Embryonic facial prominence (tissue), 1 donor: ENCODE measurements around the gene CTSA.
"Not testable (repeated sequence)": the region's sequence is repeated elsewhere in the genome, so short reads cannot be mapped to it uniquely, and the experiment has no call there.

Experiments used
- DNase-seq: peaks from one replicate; pipeline ENCODE4 v3.0.0-alpha.2; 2016; ENCODE audit errors: extremely low spot score

CTSA gene

DNA sequence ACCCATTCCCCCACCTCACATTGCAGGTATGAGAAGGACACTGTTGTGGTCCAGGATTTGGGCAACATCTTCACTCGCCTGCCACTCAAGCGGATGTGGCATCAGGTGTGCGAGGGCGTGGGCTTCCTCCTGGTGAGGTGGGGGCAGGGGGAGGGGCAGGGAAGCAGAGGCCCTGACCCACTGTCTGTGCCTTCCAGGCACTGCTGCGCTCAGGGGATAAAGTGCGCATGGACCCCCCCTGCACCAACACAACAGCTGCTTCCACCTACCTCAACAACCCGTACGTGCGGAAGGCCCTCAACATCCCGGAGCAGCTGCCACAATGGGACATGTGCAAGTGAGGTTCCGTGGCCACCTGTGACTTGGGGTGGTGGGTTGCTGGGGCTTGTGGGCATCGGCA is 3.7 kb downstream of the CTSA start:
- DNase-seq = no peak

DNA sequence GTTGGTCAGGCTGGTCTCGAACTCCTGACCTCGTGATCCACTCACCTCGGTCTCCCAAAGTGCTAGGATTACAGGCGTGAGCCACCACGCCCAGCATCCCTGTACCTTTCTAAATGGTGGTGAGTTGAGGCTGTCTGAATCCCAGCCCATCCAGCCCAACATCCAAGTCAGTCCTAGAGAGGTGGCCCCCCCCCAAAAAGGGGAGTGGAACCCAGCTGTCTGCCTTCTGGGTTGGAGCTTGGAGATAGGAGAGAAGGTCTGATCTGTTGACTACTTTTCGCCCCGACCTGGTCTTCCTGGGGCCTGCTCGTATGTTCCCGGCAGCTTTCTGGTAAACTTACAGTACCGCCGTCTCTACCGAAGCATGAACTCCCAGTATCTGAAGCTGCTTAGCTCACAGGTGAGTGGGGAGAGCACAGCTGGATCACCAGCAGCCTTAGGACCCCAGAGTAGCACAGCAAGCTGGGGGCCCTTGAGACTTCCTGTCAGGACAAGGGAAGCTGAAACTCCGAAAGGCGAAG is 5.6 kb downstream of the CTSA start:
- no peak for DNase-seq

DNA sequence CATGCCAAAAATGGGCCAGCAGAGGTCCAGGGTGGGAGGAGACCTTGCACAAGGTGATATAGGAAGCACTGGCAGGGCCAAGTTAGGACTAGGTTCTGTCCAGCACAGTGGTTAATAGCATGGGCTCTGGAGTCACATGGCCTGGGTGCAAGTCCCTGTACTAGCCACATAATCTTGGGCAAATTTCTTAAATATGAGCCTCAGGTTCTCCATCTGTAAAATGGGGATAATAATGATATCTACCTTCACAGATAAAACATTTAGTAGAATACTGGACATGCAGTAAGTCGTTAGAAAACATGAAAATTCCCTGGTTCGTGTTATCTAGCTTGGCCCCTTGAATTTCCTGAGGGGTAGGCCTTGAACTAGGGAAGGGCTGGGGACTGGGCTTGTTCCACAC is 6.2 kb downstream of the CTSA start:
- no peak for DNase-seq

DNA sequence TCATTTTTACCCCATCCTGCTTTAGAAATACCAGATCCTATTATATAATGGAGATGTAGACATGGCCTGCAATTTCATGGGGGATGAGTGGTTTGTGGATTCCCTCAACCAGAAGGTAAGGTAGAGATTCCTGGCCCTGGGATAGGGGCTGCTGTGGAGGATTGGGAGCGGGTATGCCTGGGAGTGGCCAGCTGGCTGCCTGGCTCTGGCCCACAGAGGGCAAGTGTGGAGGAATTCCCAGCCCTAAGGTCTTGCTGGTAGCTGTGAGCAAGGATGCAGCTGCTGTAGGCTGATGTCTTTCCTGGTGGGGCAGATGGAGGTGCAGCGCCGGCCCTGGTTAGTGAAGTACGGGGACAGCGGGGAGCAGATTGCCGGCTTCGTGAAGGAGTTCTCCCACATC is 6.6 kb downstream of the CTSA start:
- DNase-seq = no peak

DNA sequence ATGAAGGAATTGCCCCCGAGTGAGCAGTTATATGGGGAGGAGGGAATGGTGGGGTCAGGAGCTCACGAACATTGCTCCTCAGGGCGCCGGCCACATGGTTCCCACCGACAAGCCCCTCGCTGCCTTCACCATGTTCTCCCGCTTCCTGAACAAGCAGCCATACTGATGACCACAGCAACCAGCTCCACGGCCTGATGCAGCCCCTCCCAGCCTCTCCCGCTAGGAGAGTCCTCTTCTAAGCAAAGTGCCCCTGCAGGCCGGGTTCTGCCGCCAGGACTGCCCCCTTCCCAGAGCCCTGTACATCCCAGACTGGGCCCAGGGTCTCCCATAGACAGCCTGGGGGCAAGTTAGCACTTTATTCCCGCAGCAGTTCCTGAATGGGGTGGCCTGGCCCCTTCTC is 7.2 kb downstream of the CTSA start:
- no peak for DNase-seq

DNA sequence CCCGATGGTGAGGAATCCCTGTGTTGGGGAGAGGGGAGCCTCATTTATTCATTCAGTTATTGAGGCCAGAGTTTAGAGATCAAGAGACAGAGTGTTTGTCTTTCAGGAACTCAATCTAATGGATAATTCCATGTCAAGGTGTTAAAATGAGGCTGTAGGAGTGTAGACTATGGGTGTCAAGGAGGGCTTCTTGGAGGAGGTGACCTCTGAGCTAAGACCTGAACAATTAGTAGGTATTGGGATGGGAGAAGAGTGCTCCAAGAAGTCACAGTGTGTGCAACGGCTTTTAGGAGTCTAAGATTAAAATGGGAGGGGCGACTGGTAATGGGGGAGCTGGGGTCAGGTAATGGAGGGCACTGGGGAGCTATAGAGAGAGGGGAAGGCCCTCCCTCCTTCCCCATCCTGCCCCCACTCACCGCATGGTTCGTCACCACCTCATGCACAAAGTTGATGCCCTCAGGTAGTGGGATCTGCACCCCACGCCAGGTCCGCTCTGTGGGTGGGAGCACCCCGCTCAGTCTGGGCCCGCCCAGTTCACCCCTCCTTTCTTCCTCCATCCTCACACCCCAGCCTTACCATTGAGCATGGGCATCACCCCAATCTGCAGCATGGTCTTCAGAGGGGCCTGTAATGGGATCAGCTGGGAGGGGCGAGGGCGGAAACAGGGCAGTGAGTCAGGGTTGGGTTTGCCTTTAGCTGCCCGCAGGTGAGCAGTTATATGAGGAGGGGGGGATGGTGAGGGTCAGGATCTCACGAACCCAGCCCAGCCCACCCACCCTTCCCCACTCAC is 8.1 kb downstream of the CTSA start:
- DNase-seq = no peak

DNA sequence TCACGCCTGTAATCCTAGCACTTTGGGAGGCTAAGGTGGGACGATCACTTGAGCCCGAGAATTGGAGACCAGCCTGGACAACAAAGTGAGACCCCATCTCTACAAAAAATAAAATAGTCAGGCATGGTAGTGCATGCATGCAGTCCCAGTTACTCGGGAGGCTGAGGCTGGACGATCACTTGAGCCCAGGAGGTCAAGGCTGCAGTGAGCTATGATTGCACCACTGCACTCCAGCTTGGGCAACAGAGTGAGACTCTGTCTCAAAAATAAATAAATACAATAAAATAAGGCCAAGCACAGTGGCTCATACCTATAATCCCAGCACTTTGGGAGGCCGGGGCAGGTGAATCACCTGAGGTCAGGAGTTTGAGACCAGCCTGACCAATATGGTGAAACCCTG is 10.2 kb downstream of the CTSA start:
- DNase-seq = not testable (repeated sequence)

DNA sequence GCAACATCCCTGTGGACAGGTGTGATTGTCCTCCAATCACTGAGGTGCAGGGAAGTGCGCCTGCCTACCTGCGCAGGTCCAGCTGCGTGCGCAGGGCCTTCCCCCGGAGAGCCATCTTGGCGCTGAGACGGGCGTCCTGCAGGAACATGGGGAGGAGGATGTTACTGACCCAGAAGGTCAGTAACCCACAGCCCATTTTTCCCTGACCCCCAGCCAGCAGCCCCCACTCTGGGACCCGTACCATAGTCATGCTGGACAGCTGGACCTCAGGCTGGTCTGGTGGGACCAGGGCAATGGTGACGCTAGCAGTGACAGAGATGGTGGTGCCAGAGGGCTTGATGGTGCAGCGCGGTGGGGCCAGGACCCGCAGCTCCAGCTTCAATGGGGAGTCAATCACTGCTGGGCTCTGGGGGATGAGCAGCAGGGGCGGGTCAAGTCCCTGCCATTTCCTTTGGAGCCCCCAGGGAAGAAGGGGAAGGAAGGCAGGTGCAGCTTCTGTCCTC is 11.1 kb downstream of the CTSA start:
- no peak for DNase-seq

DNA sequence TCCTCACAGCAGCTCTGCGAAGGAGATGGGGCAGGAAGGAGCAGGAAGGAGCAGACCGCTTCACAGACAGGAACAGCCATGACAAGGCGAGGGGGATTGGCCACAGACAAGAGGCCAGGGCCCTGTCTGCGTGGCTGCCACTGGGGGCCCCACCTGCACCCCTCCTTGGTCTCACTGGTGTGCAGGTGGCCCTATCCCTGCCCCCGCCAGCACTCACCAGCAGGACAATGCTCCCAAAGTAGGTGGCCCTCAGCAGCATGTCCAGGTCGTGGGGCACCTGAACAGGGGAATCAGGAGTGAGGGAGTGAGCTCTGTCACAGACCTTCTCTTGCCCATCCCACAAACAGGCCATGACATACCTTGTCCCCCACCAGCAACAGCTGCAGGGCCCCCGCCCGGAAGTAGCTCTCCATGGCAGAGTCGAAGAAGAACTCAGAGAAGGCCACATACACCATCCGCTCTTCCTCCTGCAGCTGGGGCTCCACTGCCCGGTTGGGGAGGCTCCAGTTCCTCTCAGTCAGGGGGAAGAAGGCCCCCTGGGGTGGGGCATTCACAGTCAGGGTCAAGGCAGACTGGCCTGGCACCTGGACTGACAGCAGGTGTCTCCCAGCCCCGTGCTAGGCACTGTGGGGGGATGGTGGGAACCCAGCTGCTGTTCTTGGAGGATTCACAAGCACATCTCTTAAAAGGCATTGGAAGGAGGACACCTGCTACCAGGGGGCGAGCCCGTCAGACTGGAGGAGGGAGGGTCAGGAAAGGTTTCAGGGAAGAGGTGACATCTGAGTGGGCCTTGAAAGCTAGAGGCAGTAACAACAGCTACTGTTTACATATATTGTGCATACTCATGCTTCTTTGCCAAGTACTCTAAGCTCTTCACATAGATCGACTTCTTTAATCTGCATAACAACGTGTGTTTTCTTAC is 13.7 kb downstream of the CTSA start:
- no peak for DNase-seq

DNA sequence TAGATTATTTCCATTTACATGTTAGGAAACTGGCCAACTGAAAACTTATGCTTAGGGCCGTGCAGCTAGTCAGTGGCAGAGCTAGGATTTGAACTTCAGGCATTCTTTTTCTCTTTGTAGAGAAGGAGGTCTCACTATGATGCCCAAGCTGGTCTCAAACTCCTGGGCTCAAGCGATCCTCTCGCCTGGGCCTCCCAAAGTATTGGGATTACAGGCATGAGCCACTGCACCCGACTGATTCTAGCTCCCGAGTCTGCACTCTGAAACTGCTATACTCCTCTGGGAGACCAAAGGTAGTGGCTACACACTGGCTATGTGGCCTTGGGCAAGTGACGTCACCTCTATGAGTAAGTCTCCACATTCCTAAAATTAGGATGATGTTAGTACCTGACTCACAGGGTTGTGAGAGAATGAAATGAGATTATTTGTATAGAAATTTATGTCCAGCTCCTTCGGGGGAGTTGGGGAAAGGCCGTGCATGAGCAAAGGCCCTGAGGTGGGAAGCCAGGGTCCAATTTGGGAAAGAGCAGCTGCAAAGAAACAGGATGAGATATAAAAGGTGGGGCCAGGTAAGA is 14.5 kb downstream of the CTSA start:
- no peak for DNase-seq

DNA sequence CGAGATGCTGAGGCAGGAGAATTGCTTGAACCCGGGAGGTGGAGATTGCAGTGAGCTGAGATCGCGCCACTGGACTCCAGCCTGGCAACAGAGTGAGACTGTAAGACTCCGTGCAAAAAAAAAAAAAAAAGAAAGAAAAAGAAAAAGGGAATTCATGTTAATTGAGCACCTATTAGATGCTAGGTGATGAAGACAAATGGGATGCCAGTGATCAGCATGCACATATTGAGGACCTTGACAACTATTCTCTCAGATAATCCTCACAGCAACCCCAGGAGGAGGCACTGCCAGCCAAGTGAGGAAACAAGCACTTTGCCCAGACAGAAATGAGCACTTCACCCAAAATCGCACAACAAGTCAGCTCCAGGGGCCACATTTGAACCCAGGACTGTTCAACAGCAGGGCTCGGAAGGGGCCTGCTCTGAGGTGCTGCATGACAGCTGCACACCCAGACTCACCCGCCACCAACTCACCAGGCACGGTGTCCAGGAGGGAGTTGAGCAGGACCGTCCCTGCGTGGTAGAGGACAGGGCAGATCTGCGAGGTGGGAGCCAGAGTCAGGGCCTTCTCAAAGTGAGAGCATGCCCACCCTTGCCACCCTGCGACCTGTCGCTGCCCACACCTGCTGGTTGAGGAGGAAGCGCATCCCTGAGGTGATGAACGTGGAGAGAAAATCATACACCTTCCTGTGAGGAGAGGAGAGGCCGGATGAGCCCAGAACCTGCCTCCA is 16.2 kb downstream of the CTSA start:
- DNase-seq = no peak

DNA sequence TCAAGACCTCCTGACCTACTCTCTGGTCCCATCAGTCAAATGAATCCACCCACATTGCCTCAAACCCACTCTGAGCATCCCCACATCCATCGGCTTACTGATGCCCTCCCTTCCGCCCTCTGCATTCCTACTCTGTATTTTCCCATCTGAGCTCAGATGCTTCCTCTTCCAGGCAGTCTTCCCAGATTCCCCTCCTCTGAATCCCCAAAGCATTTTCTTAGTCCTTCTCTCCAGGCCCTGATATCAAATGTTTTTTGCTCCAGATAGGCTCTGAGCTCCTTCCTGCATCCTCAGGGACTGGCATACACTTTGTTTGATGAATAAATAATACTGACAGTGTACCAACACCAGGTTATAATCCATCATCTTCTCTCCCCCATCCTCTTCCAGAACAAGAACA is 16.9 kb downstream of the CTSA start:
- DNase-seq = no peak

DNA sequence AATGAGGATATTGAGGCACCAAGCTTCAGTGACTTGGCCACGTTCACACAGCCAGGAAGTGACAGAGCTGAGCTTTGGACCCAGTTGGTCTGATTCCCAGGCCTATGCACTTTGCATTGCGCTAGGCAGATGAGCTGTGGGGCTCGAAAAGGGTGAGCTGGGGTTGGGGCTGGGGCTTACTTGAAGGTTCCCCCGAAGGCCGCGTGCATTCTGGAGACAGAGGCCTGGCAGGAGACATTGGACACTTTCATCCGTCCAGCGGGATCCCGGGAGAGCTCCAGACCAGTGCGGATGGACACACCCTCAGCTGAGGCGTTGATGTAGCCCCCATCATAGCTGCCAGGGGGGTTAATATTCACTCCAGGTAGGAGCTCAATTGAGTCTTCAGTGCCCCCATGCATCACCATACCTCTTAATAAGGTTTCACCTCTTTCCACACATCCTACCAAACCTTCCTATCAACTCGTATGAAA is 18.2 kb downstream of the CTSA start:
- DNase-seq = no peak

DNA sequence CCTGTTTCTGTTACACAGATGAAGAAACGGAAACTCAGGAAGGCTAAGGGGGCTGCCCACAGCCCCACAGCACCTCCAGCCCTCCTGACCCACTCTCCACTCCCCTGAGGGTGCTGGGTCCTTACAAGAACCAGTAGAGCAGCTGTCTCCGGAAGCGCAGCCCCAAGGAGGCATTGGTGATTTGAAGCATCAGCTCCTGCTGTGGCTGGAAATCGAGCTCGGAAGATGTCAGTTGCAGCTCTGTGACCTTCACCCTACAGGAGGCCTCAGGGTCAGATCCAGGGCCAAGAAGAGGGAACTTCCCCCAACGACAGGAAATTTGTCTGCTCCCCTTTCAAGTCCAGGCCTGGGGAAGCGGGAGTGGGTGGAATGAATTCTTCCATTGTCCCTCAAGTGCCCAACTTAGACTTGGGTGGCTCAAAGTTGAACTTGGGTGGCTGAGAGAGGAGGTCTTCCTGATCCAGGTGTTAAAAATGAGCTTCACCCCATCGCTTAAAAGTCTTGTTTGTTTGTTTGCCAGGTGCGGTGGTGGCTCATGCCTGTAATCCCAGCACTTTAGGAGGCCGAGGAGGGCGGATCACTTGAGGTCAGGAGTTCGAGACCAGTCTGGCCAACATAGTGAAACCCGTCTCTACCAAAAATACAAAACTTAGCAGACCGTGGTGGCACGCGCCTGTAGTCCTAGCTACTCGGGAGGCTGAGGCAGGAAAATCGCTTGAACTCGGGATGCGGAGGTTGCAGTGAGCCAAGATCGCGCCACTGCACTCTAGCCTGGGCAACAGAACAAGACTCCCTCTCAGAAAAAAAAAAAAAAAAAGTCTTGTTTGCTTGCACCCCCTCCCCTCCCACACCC is 18.9 kb downstream of the CTSA start:
- DNase-seq = no peak

DNA sequence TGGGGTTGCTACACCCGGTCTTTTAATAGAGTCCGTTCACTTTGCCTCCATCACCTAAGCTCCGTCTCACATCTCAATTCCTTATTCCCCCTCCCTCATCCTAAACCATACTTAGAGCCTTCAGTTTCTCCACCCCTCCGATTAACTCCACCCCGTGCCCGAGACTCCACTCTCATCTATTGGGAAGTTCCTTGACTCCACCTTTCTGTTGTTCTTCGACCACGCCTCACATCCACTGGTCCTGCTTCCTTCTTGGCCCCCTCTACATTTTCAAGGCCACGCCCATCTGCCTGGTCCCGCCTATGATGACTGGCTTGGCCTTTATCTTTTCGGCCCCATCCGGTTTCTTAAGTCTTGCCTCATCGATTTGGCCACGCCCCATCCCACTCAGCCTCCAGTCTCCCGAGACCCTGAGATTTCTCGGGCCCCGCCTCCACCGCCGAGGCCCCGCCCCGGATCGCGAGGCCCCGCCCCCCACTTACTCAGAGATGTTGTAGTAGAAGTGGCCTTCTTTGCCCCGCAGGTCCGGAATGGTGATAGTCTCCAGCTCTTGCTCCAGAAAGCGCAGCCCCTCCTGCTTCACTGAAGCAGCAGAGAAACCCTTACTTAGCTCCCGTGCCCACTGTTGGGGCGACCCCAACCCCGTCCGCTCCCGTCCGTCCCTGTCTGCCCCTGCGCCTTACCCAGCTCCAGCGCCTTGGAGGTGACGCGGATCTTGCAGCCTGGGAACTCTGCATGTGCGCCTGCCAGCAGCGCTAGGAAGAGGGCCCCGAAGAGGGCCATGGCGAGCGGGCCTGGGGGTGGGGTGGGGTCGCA is 19.7 kb downstream of the CTSA start:
- peak; percentile 89 for DNase-seq

DNA sequence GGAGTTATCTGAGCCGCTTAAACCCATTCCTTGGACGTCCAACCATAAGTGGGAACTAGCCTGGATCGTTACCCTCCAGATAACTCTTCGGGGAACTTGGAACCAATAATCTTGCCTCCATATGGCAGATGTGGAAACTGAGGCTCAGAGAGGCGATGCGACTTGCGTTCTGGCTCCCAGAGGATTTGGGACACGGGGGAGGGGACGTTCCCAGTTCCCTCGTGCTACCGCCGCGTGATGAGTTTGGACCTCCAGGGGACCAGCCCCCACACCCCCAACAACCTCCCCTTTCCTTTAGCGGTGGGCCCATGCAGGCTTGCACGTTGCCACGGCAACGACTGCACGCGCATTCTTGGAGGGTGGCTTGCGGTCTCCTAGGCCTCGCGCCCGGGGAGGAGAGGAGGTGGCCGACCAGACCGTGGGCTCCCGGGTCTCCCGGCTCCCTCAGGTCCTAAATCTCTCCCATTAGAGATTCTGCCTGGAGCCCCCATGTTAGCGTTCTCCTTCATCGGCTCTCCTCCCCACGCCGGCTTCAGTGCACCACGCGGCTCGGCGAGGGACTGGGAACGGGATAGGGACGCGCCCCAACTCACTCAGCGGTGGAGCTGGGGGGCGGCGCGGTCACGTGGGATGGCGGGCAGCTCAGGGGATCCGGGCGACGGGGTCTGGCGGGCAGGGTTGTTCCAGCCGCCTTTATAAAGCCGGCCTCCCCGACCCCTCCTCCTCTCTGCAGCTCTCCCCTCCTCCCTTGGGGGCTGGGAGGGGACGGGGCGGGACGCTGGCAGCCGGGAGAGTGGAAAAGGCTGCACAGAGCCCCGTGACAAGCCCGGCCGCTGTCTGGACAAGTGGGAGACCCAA is 20.6 kb downstream of the CTSA start, which contains the start of gene PLTP:
TSS of gene PLTP (minus strand) at position 670 of the 858 bp plus-strand sequence. CDS start 703 bp downstream, outside the sequence.
- DNase-seq = peak; percentile 13

DNA sequence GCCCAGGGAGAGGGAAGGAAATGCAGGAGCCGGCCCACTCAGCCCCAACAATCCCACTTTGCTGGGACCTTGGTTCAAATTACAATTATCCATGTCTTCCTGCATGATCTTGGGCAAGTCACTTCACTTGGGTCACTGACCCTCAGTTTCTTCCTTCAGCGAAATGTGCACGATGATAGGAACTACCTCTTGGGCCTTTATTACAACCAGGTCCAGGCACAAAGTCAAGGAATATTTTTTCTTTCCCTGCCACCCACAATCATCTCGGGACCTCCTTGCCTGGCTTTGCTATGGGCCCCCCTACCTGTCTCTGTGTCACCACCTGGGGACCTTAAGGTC is 21.2 kb downstream of the CTSA start:
- no peak for DNase-seq

DNA sequence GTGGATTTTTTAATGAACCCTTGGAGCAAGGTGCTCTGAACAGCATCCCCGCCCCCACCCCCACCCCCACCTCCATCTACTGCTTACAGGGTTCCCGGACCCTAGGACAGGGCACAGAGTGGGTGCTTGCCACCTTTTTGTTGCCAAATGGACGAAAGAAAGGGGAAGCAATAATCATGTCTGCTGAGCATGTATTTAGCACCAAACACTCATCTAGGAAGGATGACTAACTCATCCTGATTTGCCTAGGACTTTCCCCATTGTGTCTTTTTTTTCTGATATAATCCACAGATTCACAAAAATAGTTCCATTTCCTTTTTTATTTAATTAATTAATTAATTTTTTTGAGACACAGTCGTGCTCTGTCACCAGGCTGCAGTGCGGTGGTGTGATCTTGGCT is 22.0 kb downstream of the CTSA start:
- no peak for DNase-seq

DNA sequence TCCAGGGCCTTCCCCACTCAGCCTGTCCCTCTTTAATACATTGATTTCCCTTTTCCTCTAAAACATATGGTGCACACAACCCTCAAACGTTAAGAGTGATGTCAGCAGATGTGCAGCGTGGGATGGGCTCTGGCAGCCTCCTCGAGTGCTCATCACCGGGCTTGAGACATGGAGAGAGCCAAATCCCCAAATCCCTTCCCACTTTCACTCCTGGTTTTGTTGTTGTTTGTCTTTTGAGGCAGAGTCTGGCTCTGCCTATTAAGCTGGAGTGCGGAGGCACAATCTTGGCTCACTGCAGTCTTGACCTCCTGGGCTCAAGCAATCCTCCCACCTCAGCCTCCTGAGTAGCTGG is 26.6 kb downstream of the CTSA start:
- DNase-seq = no peak
